Activated CD4-positive, alpha-beta T cell treated with anti-CD3 and anti-CD28 coated beads, Interleukin-2, amount 10 ng/mL, durations not matched to agents 24 days and 14 days (primary cell): ENCODE data around the gene ATN1. TPM values are rescaled to one million over a fixed set of nuclear protein-coding genes. Genes with fewer than 3 reads are reported as not detected.

Experiments used
- DNase-seq: peaks from one replicate; pipeline ENCODE4 v3.0.0; 2022
- H3K27ac Mint-ChIP-seq: one replicate; pipeline ENCODE4 v1.8.0; 2022; ENCODE audit warnings: mild to moderate bottlenecking, mixed read lengths
- H3K27me3 Mint-ChIP-seq: one replicate; pipeline ENCODE4 v1.8.0; 2022; ENCODE audit warnings: mixed read lengths
- H3K36me3 Mint-ChIP-seq: one replicate; pipeline ENCODE4 v1.8.0; 2022; ENCODE audit warnings: low read depth, mild to moderate bottlenecking, mixed read lengths
- H3K4me1 Mint-ChIP-seq: one replicate; pipeline ENCODE4 v1.8.0; 2021; ENCODE audit warnings: mixed read lengths
- H3K4me3 Mint-ChIP-seq: one replicate; pipeline ENCODE4 v1.8.0; 2022; ENCODE audit warnings: mild to moderate bottlenecking, moderate library complexity, mixed read lengths
- H3K9me3 Mint-ChIP-seq: one replicate; pipeline ENCODE4 v1.8.0; 2021; ENCODE audit warnings: mixed read lengths
- intact Hi-C: fragments of 100-400 bp; cut with micrococcal nuclease; formaldehyde crosslinking; loops from one replicate; pipeline ENCODE4 v1.15.1; 2023
- total RNA-seq: library from RNA; stranded (reverse); gene quantifications from 2 replicates; pipeline ENCODE4 v1.2.3, GENCODE V29; 2022

Gene ATN1
- total RNA-seq, 1 donor from 2014 or later: 66.8 TPM

GRCh38 chr12:6981152-6982052 is 53.6 kb downstream of the ATN1 start:
- H3K27ac Mint-ChIP-seq: no peak overlapping the region
- H3K4me3 Mint-ChIP-seq: no peak overlapping the region
- H3K4me1 Mint-ChIP-seq: peaks cover 1% of the 10 kb centered on the region
- intact Hi-C loops: no loop called here
- H3K9me3 Mint-ChIP-seq: no peaks in the 10 kb centered on the region
- no peak for DNase-seq
- H3K27me3 Mint-ChIP-seq: no peaks in the 10 kb centered on the region
- peaks cover 57% of the 10 kb centered on the region for H3K36me3 Mint-ChIP-seq

GRCh38 chr12:6982532-6982931 is 54.8 kb downstream of the ATN1 start:
- no peaks in the 10 kb centered on the region for H3K27me3 Mint-ChIP-seq
- intact Hi-C loops: no loop called here
- no peak overlapping the region for H3K4me3 Mint-ChIP-seq
- no peaks in the 10 kb centered on the region for H3K9me3 Mint-ChIP-seq
- no peak for DNase-seq
- peaks cover 1% of the 10 kb centered on the region for H3K4me1 Mint-ChIP-seq
- H3K27ac Mint-ChIP-seq: no peak overlapping the region
- H3K36me3 Mint-ChIP-seq: peaks cover 50% of the 10 kb centered on the region

GRCh38 chr12:6987956-6988553 is 60.3 kb downstream of the ATN1 start:
- no peak for DNase-seq
- intact Hi-C loops: no loop called here
- Mint-ChIP-seq H3K9me3 (no peaks in the 10 kb centered on the region), H3K36me3 (peaks cover 37% of the 10 kb centered on the region), H3K4me3 (no peak overlapping the region), H3K27ac (no peak overlapping the region), H3K27me3 (no peaks in the 10 kb centered on the region), H3K4me1 (no peaks in the 10 kb centered on the region)

Other genes starting within 250 kb of the ATN1 start
- 83.6 and 84.4 TPM in 2 replicates for gene ZNF384, start 238.6 kb upstream of the ATN1 start, total RNA-seq
- 0.09 TPM in 1 of 2 replicates, not detected in the other for gene PIANP, start 227.1 kb upstream of the ATN1 start, total RNA-seq
- gene COPS7A, start 203.9 kb upstream of the ATN1 start, total RNA-seq: 39.5 and 44.8 TPM in 2 replicates
- 163 and 180 TPM in 2 replicates for gene MLF2, start 174.8 kb upstream of the ATN1 start, total RNA-seq
- gene PTMS, start 161.6 kb upstream of the ATN1 start, total RNA-seq: 245 and 267 TPM in 2 replicates
- 253 and 269 TPM in 2 replicates for gene LAG3, start 155.4 kb upstream of the ATN1 start, total RNA-seq
- gene CD4, start 138.4 kb upstream of the ATN1 start, total RNA-seq: 264 and 271 TPM in 2 replicates
- 0.21 and 0.43 TPM in 2 replicates for gene GPR162, start 106.1 kb upstream of the ATN1 start, total RNA-seq
- 4.1 and 4.7 TPM in 2 replicates for gene P3H3, start 99.6 kb upstream of the ATN1 start, total RNA-seq
- 1.6 and 1.7 TPM in 2 replicates for gene GNB3, start 87.0 kb upstream of the ATN1 start, total RNA-seq
- gene CDCA3, start 76.7 kb upstream of the ATN1 start, total RNA-seq: 32.6 and 33.7 TPM in 2 replicates
- gene USP5, start 75.8 kb upstream of the ATN1 start, total RNA-seq: 121 TPM in 2 replicates
- gene TPI1, start 60.4 kb upstream of the ATN1 start, total RNA-seq: 1,614 and 1,630 TPM in 2 replicates
- 3.4 TPM in 2 replicates for gene SPSB2, start 54.7 kb upstream of the ATN1 start, total RNA-seq
- gene LRRC23, start 23.1 kb upstream of the ATN1 start, total RNA-seq: 6.3 and 6.6 TPM in 2 replicates
- gene ENO2, start 13.4 kb upstream of the ATN1 start, total RNA-seq: 202 and 206 TPM in 2 replicates
- gene RNU7-1, start 15.9 kb downstream of the ATN1 start, total RNA-seq: not detected in 2 replicates
- gene C12orf57, start 16.1 kb downstream of the ATN1 start, total RNA-seq: 168 and 174 TPM in 2 replicates
- gene PTPN6, start 23.4 kb downstream of the ATN1 start, total RNA-seq: 349 and 355 TPM in 2 replicates
- gene PHB2, start 42.7 kb downstream of the ATN1 start, total RNA-seq: 474 and 487 TPM in 2 replicates
- gene EMG1, start 43.0 kb downstream of the ATN1 start, total RNA-seq: 129 and 131 TPM in 2 replicates
- 29.2 and 29.5 TPM in 2 replicates for gene LPCAT3, start 90.5 kb downstream of the ATN1 start, total RNA-seq
- 1.9 and 2.6 TPM in 2 replicates for gene C1S, start 132.8 kb downstream of the ATN1 start, total RNA-seq
- gene C1R, start 164.5 kb downstream of the ATN1 start, total RNA-seq: 1.4 and 2.5 TPM in 2 replicates
- 19.8 and 23.0 TPM in 2 replicates for gene C1RL, start 181.3 kb downstream of the ATN1 start, total RNA-seq
- gene RBP5, start 200.9 kb downstream of the ATN1 start, total RNA-seq: not detected in 2 replicates
- gene CLSTN3, start 202.4 kb downstream of the ATN1 start, total RNA-seq: 42.1 and 47.0 TPM in 2 replicates